GM12892 (cell line): ENCODE measurements around the gene RFTN1.
A peak's percentile ranks its signal among the peaks of the same experiment; 100 is the strongest.

Source experiments
- POLR2AphosphoS5 ChIP-seq: IDR thresholded peaks from 2 replicates; pipeline ENCODE4 v1.6.1; 2011; ENCODE audit warnings: low read depth, low read length, control low read depth
- TAF1 ChIP-seq: IDR thresholded peaks from 2 replicates; pipeline ENCODE4 v1.6.1; 2011; ENCODE audit warnings: low read depth, mild to moderate bottlenecking, control low read depth, low read length, borderline replicate concordance

- TF ChIP-seq POLR2AphosphoS5 (0 out of 2 replicates have a peak, but pooled peaks have one; percentile 9), TAF1 (no peak)
These were observed 204.8 kb downstream of the RFTN1 start for GRCh38 chr3:16308727-16309126.
